H1 (cell line): ENCODE results near the gene IL19. TPM values are rescaled to one million over a fixed set of nuclear protein-coding genes. Genes with fewer than 3 reads are reported as not detected.

Source experiments
- ATF2 ChIP-seq: IDR thresholded peaks from 2 replicates; pipeline ENCODE4 v1.6.1; 2012; ENCODE audit warnings: low read length, inconsistent platforms
- polyA plus RNA-seq, 7 experiments: library from polyadenylated mRNA; depleted of rRNA in 3 of 7; stranded (reverse) in 5 of 7; unstranded in 2 of 7; fragments of >200 nt in 5 of 7; fragments of 200-250 nt in 2 of 7; gene quantifications; 1 replicate in 5 of 7; 2 replicates in 1 of 7; 4 replicates in 1 of 7; pipeline versions ENCODE4 v1.2.1 to v1.2.3, GENCODE V29; 2011 to 2013; ENCODE audit warnings: missing spikeins in 2 of 7, mixed read lengths in 2 of 7
- total RNA-seq: library from RNA; stranded (reverse); fragmentation: NEBNext Ultra II Directional; extraction: Animal tissue kit (Norgen Biotek cat#: 25700); gene quantifications from 2 replicates; pipeline ENCODE4 v1.2.1, GENCODE V29; 2021

The IL19 gene
- total and polyA plus RNA-seq, 2 of the 8 experiments (the other 6 are each of a cell fraction or from before 2014, with no cell fraction given), result not detected

GRCh38 chr1:206839857-206840256, 69.3 kb downstream of the IL19 start (continued):
- TF ChIP-seq ATF2, result no peak
